Activated T-cell treated with anti-CD3 and anti-CD28 coated beads, Interleukin-2, amount 50 U/mL, for 1 hour (primary cell): ENCODE measurements around the gene NPBWR2.

Source experiments
- DNase-seq: peaks from one replicate; pipeline ENCODE4 v3.0.0-alpha.2; 2020

Gene NPBWR2

DNA sequence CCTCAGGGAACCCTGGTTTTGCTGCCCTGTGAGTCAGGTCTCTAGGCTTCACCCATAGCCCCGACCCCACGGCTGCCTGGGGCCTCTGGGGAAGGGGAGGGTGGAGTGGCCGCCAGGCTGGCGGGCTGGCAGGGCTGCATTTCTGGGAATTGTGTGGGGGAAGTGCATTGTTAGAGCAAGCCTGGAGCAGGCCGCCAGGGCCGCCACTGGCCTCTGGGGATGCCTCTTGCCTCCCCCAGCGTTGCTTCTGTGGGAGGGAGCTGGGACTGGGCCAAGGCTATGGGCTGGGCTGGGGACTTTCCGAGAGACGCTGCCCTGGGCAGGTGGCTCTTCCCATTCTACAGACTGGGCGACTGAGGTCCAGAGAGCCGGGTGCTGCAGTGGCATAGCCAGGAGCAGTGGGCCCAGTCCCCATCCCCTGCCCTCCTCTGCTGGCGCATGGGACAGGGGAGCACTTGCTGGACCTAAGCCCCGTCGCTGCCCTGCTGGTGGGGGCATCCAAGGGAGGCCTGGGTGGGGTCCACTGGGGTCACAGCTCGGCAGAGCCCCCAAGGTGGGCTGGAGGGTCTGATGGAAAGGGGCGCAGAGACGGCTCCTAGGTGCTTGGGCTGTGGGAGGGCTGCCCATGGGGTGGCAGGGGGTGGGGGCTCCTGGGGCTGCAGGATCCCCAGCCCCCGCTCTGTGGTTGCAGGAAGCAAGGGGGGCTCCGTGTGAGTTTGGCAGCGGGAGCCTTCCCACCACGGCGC is 51.3 kb downstream of the NPBWR2 start:
- DNase-seq, result no peak

DNA sequence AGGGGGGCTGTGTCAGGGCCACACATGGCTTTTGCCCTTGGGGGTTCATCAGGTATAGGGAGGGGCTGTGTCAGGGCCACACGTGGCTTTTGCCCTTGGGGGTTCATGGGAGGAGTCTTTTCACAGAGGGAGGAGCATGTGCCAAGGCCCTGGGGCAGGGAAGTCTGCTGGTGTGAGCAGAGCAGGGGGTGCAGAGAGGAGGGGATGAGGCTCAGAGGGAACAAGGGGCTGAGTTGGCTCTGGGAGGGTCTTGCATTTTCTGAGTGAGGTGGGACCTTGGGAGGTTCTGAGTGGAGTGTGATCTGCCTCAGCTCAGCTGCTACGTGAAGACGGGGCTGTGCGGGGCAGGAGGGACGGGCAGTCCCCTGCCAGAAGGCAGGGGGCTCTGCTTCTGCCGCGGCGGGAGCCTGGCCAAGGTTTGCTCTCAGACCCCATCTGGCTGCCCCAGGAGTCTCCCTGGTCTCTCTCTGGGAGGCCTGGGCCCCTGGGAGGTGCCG is 51.9 kb downstream of the NPBWR2 start:
- no peak for DNase-seq

DNA sequence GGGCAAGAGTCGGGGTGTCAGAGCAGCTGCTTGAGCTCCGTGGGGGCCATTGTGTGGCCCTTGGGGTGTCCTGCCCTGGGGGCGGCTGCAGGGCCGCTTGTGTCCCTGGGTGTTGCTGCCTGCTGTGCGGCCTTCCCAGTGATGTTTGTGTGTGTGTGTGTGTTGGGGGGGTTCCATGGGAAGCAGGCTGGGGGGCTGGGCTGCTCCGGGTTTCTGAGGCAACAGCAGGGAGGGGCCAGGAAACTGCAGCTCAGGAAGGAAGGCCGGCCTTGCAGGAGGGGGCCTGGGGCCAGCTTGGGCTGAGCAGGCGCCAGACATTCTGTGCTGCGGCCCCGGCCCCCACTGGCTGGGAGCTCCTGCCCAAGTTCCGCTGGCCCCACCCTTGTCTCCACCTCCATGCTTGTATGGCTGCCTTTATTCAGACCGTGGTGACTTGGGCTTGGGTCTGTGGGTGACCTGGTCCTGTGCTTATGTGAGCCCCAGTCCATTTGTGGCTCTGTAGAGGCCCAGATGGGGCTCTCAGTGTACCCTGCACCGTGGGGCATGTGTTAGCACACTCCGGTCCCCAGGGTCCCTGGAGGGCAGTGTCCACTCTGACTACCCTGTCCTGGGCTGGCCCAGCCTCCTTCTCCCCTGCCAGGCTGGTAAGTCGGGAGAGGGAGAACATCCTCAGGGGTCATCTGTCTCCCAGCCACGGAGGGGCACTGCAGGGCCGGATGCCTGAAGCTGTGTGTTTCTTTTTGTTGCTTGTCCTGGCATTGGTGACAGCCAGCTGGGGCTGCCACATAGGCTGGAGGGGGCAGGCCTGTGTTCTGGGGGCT is 53.3 kb downstream of the NPBWR2 start:
- no peak for DNase-seq
